H1 (cell line): Measurements from ENCODE around the gene BSND. TPM values are rescaled to one million over a fixed set of nuclear protein-coding genes. Genes with fewer than 3 reads are reported as not detected.

Experiments used
- CTCF ChIA-PET: fragments of 300-600 bp; sonication (Branson Sonifier 250); formaldehyde crosslinking; loops from one replicate; lab custom pipeline; 2021; ENCODE audit not compliant: partially characterized antibody; lab: Charles Lee
- POLR2A ChIA-PET: fragments of 300-600 bp; sonication (Branson Sonifier 250); formaldehyde crosslinking; loops from one replicate; lab custom pipeline; 2021; ENCODE audit warnings: inconsistent platforms; ENCODE audit not compliant: partially characterized antibody; lab: Charles Lee
- DNase-seq, 2 experiments: peaks; one replicate each; pipeline versions ENCODE4 v3.0.0 to v3.0.0-alpha.2; 2010 to 2022; ENCODE audit warnings: low spot score in 2 of 2, low read depth in 1 of 2, mixed read lengths in 1 of 2
- FAIRE-seq: peaks from 2 replicates; lab custom pipeline; 2011; peaks lifted over from hg19 to GRCh38; lab: Jason Lieb, UNC
- H2AFZ ChIP-seq: 2 replicates; pipeline ENCODE4 v1.8.1; 2012; ENCODE audit warnings: low read length, inconsistent platforms
- H2AK5ac ChIP-seq: 2 replicates; pipeline ENCODE4 v1.6.1; 2013; ENCODE audit warnings: low read depth, low read length
- H2BK120ac ChIP-seq: replicated peaks from 2 replicates; pipeline ENCODE3; 2013; ENCODE audit warnings: low read depth, low read length, inconsistent platforms
- H2BK12ac ChIP-seq: 2 replicates; pipeline ENCODE4 v1.6.1; 2013; ENCODE audit warnings: low read depth, low read length
- H2BK15ac ChIP-seq: 2 replicates; pipeline ENCODE4 v1.6.1; 2013; ENCODE audit warnings: low read length
- H2BK20ac ChIP-seq: 2 replicates; pipeline ENCODE4 v1.6.1; 2013; ENCODE audit warnings: low read length
- H2BK5ac ChIP-seq: 2 replicates; pipeline ENCODE4 v1.6.1; 2013; ENCODE audit warnings: low read depth, low read length
- H3K14ac ChIP-seq: 2 replicates; pipeline ENCODE4 v1.6.1; 2013; ENCODE audit warnings: inconsistent platforms; ENCODE audit not compliant: insufficient read length
- H3K18ac ChIP-seq: 2 replicates; pipeline ENCODE4 v1.6.1; 2013; ENCODE audit warnings: low read length; ENCODE audit errors: extremely low read depth
- H3K23ac ChIP-seq: 2 replicates; pipeline ENCODE4 v1.6.1; 2013; ENCODE audit warnings: inconsistent platforms; ENCODE audit not compliant: insufficient read length
- H3K23me2 ChIP-seq: 2 replicates; pipeline ENCODE4 v1.6.1; 2013; ENCODE audit warnings: low read depth, low read length
- H3K27ac ChIP-seq: 2 replicates; pipeline ENCODE4 v1.6.1; 2011; ENCODE audit warnings: low read depth, low read length, inconsistent platforms
- H3K27me3 ChIP-seq, 4 experiments: replicated peaks in 1 of 4; 1 replicate in 1 of 4; 2 replicates in 3 of 4; pipeline versions ENCODE4 v1.6.1 to v1.8.1; 2011 to 2013; ENCODE audit warnings: low read length in 3 of 4, mild to moderate bottlenecking in 3 of 4, inconsistent platforms in 2 of 4, mixed read lengths in 2 of 4, moderate library complexity in 1 of 4; ENCODE audit not compliant: control insufficient read depth in 3 of 4, insufficient read depth in 3 of 4; ENCODE audit errors: extremely low read depth in 1 of 4
- H3K36me3 ChIP-seq, 4 experiments: 2 replicates each; pipeline versions ENCODE4 v1.6.1 to v1.8.1; 2011 to 2013; ENCODE audit warnings: mild to moderate bottlenecking in 4 of 4, low read length in 3 of 4, moderate library complexity in 2 of 4, control low read depth in 1 of 4, inconsistent platforms in 1 of 4; ENCODE audit not compliant: insufficient read depth in 4 of 4, control insufficient read depth in 2 of 4
- H3K4ac ChIP-seq: replicated peaks from 2 replicates; pipeline ENCODE3; 2013; ENCODE audit warnings: low read length, low read depth, mixed read lengths, inconsistent platforms; ENCODE audit not compliant: insufficient read length
- H3K4me1 ChIP-seq, 4 experiments: replicated peaks in 1 of 4; 1 replicate in 1 of 4; 2 replicates in 3 of 4; pipeline versions ENCODE4 v1.6.1 to v1.8.1; 2011 to 2013; ENCODE audit warnings: low read length in 3 of 4, inconsistent platforms in 2 of 4, mixed read lengths in 1 of 4; ENCODE audit not compliant: insufficient read depth in 4 of 4, control insufficient read depth in 3 of 4
- H3K4me2 ChIP-seq, 2 experiments: 2 replicates each; pipeline versions ENCODE4 v1.6.1 to v1.8.1; 2011 to 2013; ENCODE audit warnings: low read depth in 2 of 2, low read length in 2 of 2, control low read depth in 1 of 2, inconsistent platforms in 1 of 2, mild to moderate bottlenecking in 1 of 2; ENCODE audit not compliant: insufficient read depth in 1 of 2
- H3K4me3 ChIP-seq, 4 experiments: fragments of 200-600, 300-600 bp in 1 of 4; sonication (generic), shearing (Covaris generic), sonication (Bioruptor Twin) in 1 of 4; 2 replicates each; pipeline versions ENCODE4 v1.5.1 to v1.8.1; 2011 to 2016; ENCODE audit warnings: low read length in 4 of 4, low read depth in 3 of 4, control low read depth in 2 of 4, inconsistent platforms in 2 of 4, mild to moderate bottlenecking in 2 of 4, mixed read lengths in 1 of 4, moderate library complexity in 1 of 4; ENCODE audit not compliant: insufficient read depth in 2 of 4; ENCODE audit errors: extremely low read depth in 1 of 4
- H3K56ac ChIP-seq: replicated peaks from 2 replicates; pipeline ENCODE3; 2013; ENCODE audit warnings: low read depth, mild to moderate bottlenecking, mixed read lengths, low read length, inconsistent platforms; ENCODE audit not compliant: insufficient read length
- H3K79me1 ChIP-seq: 2 replicates; pipeline ENCODE4 v1.6.1; 2013; ENCODE audit warnings: low read depth, low read length, control low read depth
- H3K79me2 ChIP-seq, 2 experiments: 2 replicates each; pipeline versions ENCODE4 v1.6.1 to v1.8.1; 2012 to 2013; ENCODE audit warnings: low read length in 2 of 2, mild to moderate bottlenecking in 2 of 2, inconsistent platforms in 1 of 2; ENCODE audit not compliant: insufficient read depth in 2 of 2, control insufficient read depth in 1 of 2
- H3K9ac ChIP-seq, 4 experiments: replicated peaks in 1 of 4; 1 replicate in 1 of 4; 2 replicates in 3 of 4; pipeline versions ENCODE4 v1.6.1 to v1.8.1; 2011 to 2013; ENCODE audit warnings: low read depth in 3 of 4, low read length in 3 of 4, control low read depth in 2 of 4, mild to moderate bottlenecking in 2 of 4, moderate library complexity in 2 of 4, inconsistent platforms in 1 of 4; ENCODE audit errors: extremely low read depth in 1 of 4
- H3K9me3 ChIP-seq, 2 experiments: 2 replicates each; pipeline versions ENCODE4 v1.6.1 to v1.8.1; 2012 to 2013; ENCODE audit warnings: mild to moderate bottlenecking in 2 of 2, moderate library complexity in 2 of 2, control low read depth in 1 of 2, inconsistent platforms in 1 of 2, low read depth in 1 of 2, low read length in 1 of 2, mixed read lengths in 1 of 2; ENCODE audit not compliant: insufficient read depth in 2 of 2
- H4K20me1 ChIP-seq, 2 experiments: replicated peaks in 1 of 2; 2 replicates each; pipeline versions ENCODE3 to v1.8.1; 2011 to 2013; ENCODE audit warnings: inconsistent platforms in 2 of 2, low read length in 2 of 2, mild to moderate bottlenecking in 1 of 2; ENCODE audit not compliant: insufficient read depth in 2 of 2, control insufficient read depth in 1 of 2
- H4K5ac ChIP-seq: 2 replicates; pipeline ENCODE4 v1.6.1; 2013; ENCODE audit warnings: low read length, low read depth, mixed read lengths, inconsistent platforms; ENCODE audit not compliant: insufficient read length
- H4K8ac ChIP-seq: 2 replicates; pipeline ENCODE4 v1.8.0; 2013; ENCODE audit warnings: mild to moderate bottlenecking, moderate library complexity, low read length, inconsistent platforms; ENCODE audit not compliant: insufficient read depth; ENCODE audit errors: extremely low read depth
- H4K91ac ChIP-seq: replicated peaks from 2 replicates; pipeline ENCODE3; 2013; ENCODE audit warnings: low read length, mixed read lengths, inconsistent platforms; ENCODE audit not compliant: insufficient read length
- EP300 ChIP-seq, 2 experiments: IDR thresholded peaks; 1 replicate in 1 of 2; 2 replicates in 1 of 2; pipeline ENCODE4 v1.6.1; 2011 to 2012; ENCODE audit warnings: low read depth in 2 of 2, low read length in 2 of 2, mild to moderate bottlenecking in 2 of 2, borderline replicate concordance in 1 of 2, inconsistent platforms in 1 of 2, moderate library complexity in 1 of 2
- SIX5 ChIP-seq: IDR thresholded peaks from 2 replicates; pipeline ENCODE4 v1.6.1; 2011; ENCODE audit warnings: mild to moderate bottlenecking, low read depth, low read length
- YY1 ChIP-seq: IDR thresholded peaks from 2 replicates; pipeline ENCODE4 v1.6.1; 2011; ENCODE audit warnings: low read depth, mild to moderate bottlenecking, low read length
- WGBS, 2 experiments: shearing (Covaris generic) in 1 of 2; methylation state at CpG; one replicate each; pipeline versions ENCODE4 v1.1.6 to v1.1.7; 2013 to 2015; ENCODE audit warnings: low lambda C conversion rate in 2 of 2, mixed read lengths in 2 of 2, inconsistent platforms in 1 of 2, low coverage in 1 of 2, missing lambda C conversion rate in 1 of 2; ENCODE audit not compliant: insufficient replicate concordance in 2 of 2, insufficient coverage in 1 of 2, insufficient read length in 1 of 2; ENCODE audit errors: extremely low coverage in 1 of 2, missing lambda C conversion rate in 1 of 2; 5-methylcytosine and 5-hydroxymethylcytosine counted together
- polyA plus RNA-seq, 7 experiments: library from polyadenylated mRNA; depleted of rRNA in 3 of 7; stranded (reverse) in 5 of 7; unstranded in 2 of 7; fragments of >200 nt in 5 of 7; fragments of 200-250 nt in 2 of 7; gene quantifications; 1 replicate in 5 of 7; 2 replicates in 1 of 7; 4 replicates in 1 of 7; pipeline versions ENCODE4 v1.2.1 to v1.2.3, GENCODE V29; 2011 to 2013; ENCODE audit warnings: missing spikeins in 2 of 7, mixed read lengths in 2 of 7
- total RNA-seq: library from RNA; stranded (reverse); fragmentation: NEBNext Ultra II Directional; extraction: Animal tissue kit (Norgen Biotek cat#: 25700); gene quantifications from 2 replicates; pipeline ENCODE4 v1.2.1, GENCODE V29; 2021

The BSND gene
- total and polyA plus RNA-seq, 2 of the 8 experiments (the other 6 are each of a cell fraction or from before 2014, with no cell fraction given), result 0.43 to 0.68 TPM

DNA sequence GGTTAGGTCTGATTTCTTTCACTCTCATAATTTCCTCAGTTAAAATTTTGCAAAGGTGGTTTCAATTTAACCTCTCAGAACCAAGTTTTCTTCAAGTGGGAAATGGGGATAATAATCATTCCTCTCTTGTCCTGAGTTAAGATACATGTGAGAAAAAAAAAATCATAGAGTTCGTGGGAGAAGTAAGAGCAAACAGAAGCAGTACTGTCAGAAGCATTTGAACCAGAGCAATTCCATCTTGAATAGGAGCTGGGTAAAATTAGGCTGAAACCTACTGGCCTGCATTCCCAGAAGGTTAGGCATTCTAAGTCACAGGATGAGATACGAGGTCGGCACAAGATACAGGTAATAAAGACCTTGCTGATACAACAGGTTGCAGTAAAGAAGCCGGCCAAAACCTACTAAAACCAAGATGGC, 46.9 kb upstream of the BSND start:
- Histone ChIP-seq H3K9me3 (peaks cover 4 to 6% of the 10 kb centered on the region in 2 experiments; a peak in 3 of 4 replicates), H3K56ac (no peak overlapping the region), H3K79me2 (no peaks in the 10 kb centered on the region), H3K23ac (no peak overlapping the region), H3K18ac (no peak overlapping the region), H2BK15ac (no peak overlapping the region), H3K27me3 (no peaks in the 10 kb centered on the region), H3K14ac (no peak overlapping the region), H3K27ac (no peak overlapping the region), H3K4me1 (peaks cover 4 to 7% (median 6%) of the 10 kb centered on the region in 4 experiments), H4K5ac (no peak overlapping the region), H2BK120ac (no peak overlapping the region), H3K9ac (no peak overlapping the region), H2BK20ac (no peak overlapping the region), H3K23me2 (no peaks in the 10 kb centered on the region), H4K20me1 (no peaks in the 10 kb centered on the region), H4K8ac (no peak overlapping the region), H3K4ac (no peak overlapping the region), H3K4me3 (no peak overlapping the region)
- no peak for DNase-seq
- POLR2A ChIA-PET, result interaction anchor here (1.7 to 1.8 kb wide), 2 partner anchors 12 to 70 kb away, joined by 5 to 6 read pairs; no protein-coding TSS in a partner anchor
- CTCF ChIA-PET, result interaction anchor here (0.7 to 17.5 kb wide), 15 partner anchors 8 to 120 kb away, joined by 3 to 511 read pairs (median 9); partner anchors contain the start of genes BSND and TMEM61
- TF ChIP-seq YY1 (0 out of 2 replicates have a peak, but pooled peaks have one; percentile 7), EP300 (IDR thresholded peaks at IDR 0.05; ENCODE audit: borderline replicate concordance in 1 of 2, low read depth in 2 of 2, low read length in 2 of 2) (no peak), SIX5 (no peak)
- TF ChIP-seq, all 59 proteins: peak for 1
- no peak for FAIRE-seq
- Histone ChIP-seq H3K79me1 (no peaks in the 10 kb centered on the region), H3K36me3 (no peaks in the 10 kb centered on the region), H2BK12ac (no peak overlapping the region), H2AFZ (no peak overlapping the region), H4K91ac (no peak overlapping the region), H2BK5ac (no peak overlapping the region), H3K4me2 (no peak overlapping the region), H2AK5ac (no peak overlapping the region)
- WGBS, 2 experiments, result 83% methylated on average over 4 of the region's 4 CpGs; no CpG with 5 or more reads in 1 of the 2 experiments
